Globus pallidus (tissue), 1 donor: Measurements from ENCODE around the gene NEO1.
"Not testable (repeated sequence)": the region's sequence is repeated elsewhere in the genome, so short reads cannot be mapped to it uniquely, and the experiment has no call there.

ENCODE experiments used
- DNase-seq: peaks from one replicate; pipeline ENCODE4 v3.0.0-alpha.2; 2015; ENCODE audit warnings: low spot score

The NEO1 gene

GRCh38 chr15:73258271-73259108 lies 206.2 kb downstream of the NEO1 start:
- DNase-seq: no peak

GRCh38 chr15:73264881-73265280 lies 212.6 kb downstream of the NEO1 start:
- DNase-seq: no peak

GRCh38 chr15:73265536-73266153 lies 213.4 kb downstream of the NEO1 start:
- peak; percentile 38 for DNase-seq

- no peak for DNase-seq
Measured at GRCh38 chr15:73268457-73268856, 216.2 kb downstream of the NEO1 start.

- DNase-seq: no peak
Measured at GRCh38 chr15:73270366-73271097, 218.3 kb downstream of the NEO1 start.

GRCh38 chr15:73273181-73274002 lies 221.1 kb downstream of the NEO1 start:
- DNase-seq: peak; percentile 65

GRCh38 chr15:73275862-73276261 lies 223.6 kb downstream of the NEO1 start:
- DNase-seq: no peak

- no peak for DNase-seq
Measured at GRCh38 chr15:73282567-73283365, 230.5 kb downstream of the NEO1 start.

- no peak for DNase-seq
Measured at GRCh38 chr15:73283366-73283962, 231.2 kb downstream of the NEO1 start.

- no peak for DNase-seq
Measured at GRCh38 chr15:73284090-73284716, 231.9 kb downstream of the NEO1 start.

- DNase-seq: no peak
Measured at GRCh38 chr15:73286311-73286710, 234.0 kb downstream of the NEO1 start.

- no peak for DNase-seq
Measured at GRCh38 chr15:73287019-73287418, 234.8 kb downstream of the NEO1 start.

- DNase-seq: no peak
Measured at GRCh38 chr15:73291441-73291840, 239.2 kb downstream of the NEO1 start.

- no peak for DNase-seq
Measured at GRCh38 chr15:73293773-73294172, 241.5 kb downstream of the NEO1 start.

- no peak for DNase-seq
Measured at GRCh38 chr15:73295630-73296286, 243.5 kb downstream of the NEO1 start.

GRCh38 chr15:73296609-73297353 lies 244.5 kb downstream of the NEO1 start:
- DNase-seq: no peak

GRCh38 chr15:73298522-73299245 lies 246.4 kb downstream of the NEO1 start:
- DNase-seq: no peak

- not testable (repeated sequence) for DNase-seq
Measured at GRCh38 chr15:73300286-73300685, 248.0 kb downstream of the NEO1 start.
